Ramos (cell line): ENCODE measurements around the gene SYTL3.
"Not testable (repeated sequence)": the region's sequence is repeated elsewhere in the genome, so short reads cannot be mapped to it uniquely, and the experiment has no call there.

Experiments
- in situ Hi-C: fragments of 300-500 bp; cut with MboI; formaldehyde crosslinking; loops from one replicate; pipeline ENCODE4 v1.14.3; 2022; ENCODE audit warnings: low sequenced_read_pairs; ENCODE audit not compliant: unreplicated experiment

SYTL3 gene

GRCh38 chr6:158649289-158650143 lies at the start of gene SYTL3:
SYTL3 (plus strand) TSS chr6:158650054; CDS start chr6:158663269, 13,215 bp downstream.
- in situ Hi-C loops = no loop called here

GRCh38 chr6:158603261-158604047 lies 46.4 kb upstream of the SYTL3 start:
- in situ Hi-C loops = no loop called here

- in situ Hi-C loops = no loop called here
These were observed 45.8 kb upstream of the SYTL3 start for GRCh38 chr6:158604048-158604406.

- in situ Hi-C loops = no loop called here
These were observed 44.5 kb upstream of the SYTL3 start for GRCh38 chr6:158605266-158605878.

GRCh38 chr6:158606011-158606410 lies 43.8 kb upstream of the SYTL3 start:
- in situ Hi-C loops = not testable (repeated sequence)

- in situ Hi-C loops = no loop called here
These were observed 42.9 kb upstream of the SYTL3 start for GRCh38 chr6:158606935-158607334.

- in situ Hi-C loops = no loop called here
These were observed 42.3 kb upstream of the SYTL3 start for GRCh38 chr6:158607411-158608170.

GRCh38 chr6:158608221-158608620 lies 41.6 kb upstream of the SYTL3 start:
- in situ Hi-C loops = no loop called here

GRCh38 chr6:158609455-158610155 lies 40.2 kb upstream of the SYTL3 start:
- in situ Hi-C loops = no loop called here

GRCh38 chr6:158610319-158610968 lies 39.4 kb upstream of the SYTL3 start:
- in situ Hi-C loops = no loop called here

- in situ Hi-C loops = no loop called here
These were observed 38.8 kb upstream of the SYTL3 start for GRCh38 chr6:158611039-158611438.

- in situ Hi-C loops = no loop called here
These were observed 38.1 kb upstream of the SYTL3 start for GRCh38 chr6:158611541-158612370.

- in situ Hi-C loops = not testable (repeated sequence)
These were observed 35.2 kb upstream of the SYTL3 start for GRCh38 chr6:158614606-158615005.

GRCh38 chr6:158618289-158618688 lies 31.6 kb upstream of the SYTL3 start:
- in situ Hi-C loops = not testable (repeated sequence)

- in situ Hi-C loops = no loop called here
These were observed 29.7 kb upstream of the SYTL3 start for GRCh38 chr6:158619922-158620801.

GRCh38 chr6:158620963-158621693 lies 28.7 kb upstream of the SYTL3 start:
- in situ Hi-C loops = no loop called here
